Neural cell (in vitro differentiated cells): ENCODE measurements around the gene TFF2. TPM values are rescaled to one million over a fixed set of nuclear protein-coding genes. Genes with fewer than 3 reads are reported as not detected.

ENCODE experiments used
- CTCF ChIP-seq: fragments of 450-650 bp; IDR thresholded peaks from 2 replicates; pipeline ENCODE4 v1.5.1; 2014; ENCODE audit warnings: antibody characterized with exemption, mild to moderate bottlenecking, moderate library complexity; ENCODE audit not compliant: poor library complexity, severe bottlenecking
- TAF1 ChIP-seq: IDR thresholded peaks from 2 replicates; pipeline ENCODE4 v1.6.1; 2012; ENCODE audit warnings: low read depth
- polyA plus RNA-seq: library from polyadenylated mRNA; depleted of rRNA; stranded (reverse); fragments of >200 nt; gene quantifications from 2 replicates; pipeline ENCODE4 v1.2.3, GENCODE V29; 2014

The TFF2 gene
- polyA plus RNA-seq, 1 donor from 2014 or later, result not detected

DNA sequence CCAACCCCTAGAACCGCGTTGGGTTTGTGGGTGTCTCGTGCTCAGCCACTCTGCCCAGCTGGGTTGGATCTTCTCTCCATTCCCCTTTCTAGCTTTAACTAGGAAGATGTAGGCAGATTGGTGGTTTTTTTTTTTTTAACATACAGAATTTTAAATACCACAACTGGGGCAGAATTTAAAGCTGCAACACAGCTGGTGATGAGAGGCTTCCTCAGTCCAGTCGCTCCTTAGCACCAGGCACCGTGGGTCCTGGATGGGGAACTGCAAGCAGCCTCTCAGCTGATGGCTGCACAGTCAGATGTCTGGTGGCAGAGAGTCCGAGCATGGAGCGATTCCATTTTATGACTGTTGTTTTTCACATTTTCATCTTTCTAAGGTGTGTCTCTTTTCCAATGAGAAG, 54.3 kb downstream of the TFF2 start (continued):
- TF ChIP-seq CTCF (no peak), TAF1 (no peak)

Other genes starting within 250 kb of the TFF2 start
- 14.2 and 17.1 TPM in 2 replicates for gene ABCG1, start 131.9 kb downstream of the TFF2 start, polyA plus RNA-seq
- gene TFF3, start 35.6 kb downstream of the TFF2 start, polyA plus RNA-seq, result not detected in 2 replicates
- not detected in 2 replicates for gene TFF1, start 15.5 kb upstream of the TFF2 start, polyA plus RNA-seq
- gene TMPRSS3, start 45.1 kb upstream of the TFF2 start, polyA plus RNA-seq, result 0.12 TPM in 1 of 2 replicates, not detected in the other
- gene UBASH3A, start 52.9 kb upstream of the TFF2 start, polyA plus RNA-seq, result not detected in 2 replicates
- gene RSPH1, start 145.2 kb upstream of the TFF2 start, polyA plus RNA-seq, result 0.58 and 1.3 TPM in 2 replicates
- 60.7 and 64.4 TPM in 2 replicates for gene SLC37A1, start 162.9 kb upstream of the TFF2 start, polyA plus RNA-seq